Measurements from ENCODE around the gene PIR. TPM values are rescaled to one million over a fixed set of nuclear protein-coding genes. Genes with fewer than 3 reads are reported as not detected.

The PIR gene
- total and polyA plus RNA-seq, 2 donors (not counting 3 experiments of a cell fraction or from before 2014, with no cell fraction given), result 89.0 to 108 TPM

- Histone ChIP-seq H3K36me3 (ENCODE audit: control insufficient read depth in 2 of 2, extremely low read depth in 1 of 2, insufficient read depth in 2 of 2, low read length in 2 of 2) (peaks cover 0 to 5% of the 10 kb centered on the region in 2 experiments), H3K79me2 (ENCODE audit: control insufficient read depth, insufficient read depth, low read length) (peaks cover 27% of the 10 kb centered on the region), H2AFZ (ENCODE audit: low read depth, low read length) (no peak overlapping the region), H4K20me1 (replicated peaks; ENCODE audit: control insufficient read depth, extremely low read depth, insufficient read depth, low read length) (no peaks in the 10 kb centered on the region), H3K4me2 (ENCODE audit: insufficient read depth, low read length) (no peak overlapping the region), H3K4me3 (replicated peaks in 1 of 3; ENCODE audit: insufficient read depth in 1 of 3, low read depth in 1 of 3, low read length in 3 of 3) (no peak overlapping the region), H3K27ac (ENCODE audit: insufficient read depth, low read depth, low read length) (peak overlapping the region; percentile 7), H3K9me3 (replicated peaks; ENCODE audit: control insufficient read depth, insufficient read depth, low read length) (no peaks in the 10 kb centered on the region), H3K4me1 (ENCODE audit: control insufficient read depth, extremely low read depth, insufficient read depth, low read length) (peaks cover 19% of the 10 kb centered on the region), H3K27me3 (ENCODE audit: control insufficient read depth in 2 of 2, insufficient read depth in 2 of 2, low read length in 2 of 2) (no peaks in the 10 kb centered on the region), H3K9ac (replicated peaks; ENCODE audit: extremely low read depth, insufficient read depth, low read length) (no peak overlapping the region), H3K9me1 (replicated peaks; ENCODE audit: control insufficient read depth, extremely low read depth, insufficient read depth, low read length) (no peaks in the 10 kb centered on the region)
- dilution Hi-C loops (cut with MboI; ENCODE audit: extremely low pct_ligation_motif_present, low sequenced_read_pairs) (no loop called here), intact Hi-C loops (cut with micrococcal nuclease) (loop anchor here (5.0 kb wide), 1 partner anchor 178 kb away; no protein-coding TSS in a partner anchor)
- ChIA-PET CTCF (no interaction called here), POLR2A (no interaction called here)
- FAIRE-seq (no peak), DNase-seq (ENCODE audit: low read depth, low spot score) (no peak)
- BruUV-seq (replicated peaks), result no TSS peak
- TF ChIP-seq POLR2AphosphoS5 (IDR thresholded peaks at IDR 0.05; ENCODE audit: insufficient read depth, low read depth, low read length) (no peak), EZH2 (IDR thresholded peaks at IDR 0.05; ENCODE audit: borderline replicate concordance, low read depth, low read length, severe bottlenecking) (no peak), FOS (IDR thresholded peaks at IDR 0.05; ENCODE audit: borderline replicate concordance, insufficient read depth, low read length) (no peak), GATA2 (IDR thresholded peaks at IDR 0.05; ENCODE audit: insufficient read depth, insufficient read length, low read depth, low read length) (no peak), MYC (IDR thresholded peaks at IDR 0.05; ENCODE audit: low read depth, low read length) (no peak), JUN (IDR thresholded peaks at IDR 0.05; ENCODE audit: borderline replicate concordance, insufficient read depth, insufficient read length, low read depth) (no peak), POLR2A (IDR thresholded peaks at IDR 0.05; ENCODE audit: low read depth, low read length) (no peak)
- TF ChIP-seq, protein P1, sequence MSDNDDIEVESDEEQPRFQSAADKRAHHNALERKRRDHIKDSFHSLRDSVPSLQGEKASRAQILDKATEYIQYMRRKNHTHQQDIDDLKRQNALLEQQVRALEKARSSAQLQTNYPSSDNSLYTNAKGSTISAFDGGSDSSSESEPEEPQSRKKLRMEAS (IDR thresholded peaks at IDR 0.05; ENCODE audit: insufficient read depth, insufficient read length), result no peak
Measured at GRCh38 chrX:15474028-15474427, 19.1 kb downstream of the PIR start.

- intact Hi-C loops (cut with micrococcal nuclease), result loop anchor here (5.0 kb wide), 1 partner anchor 180 kb away; no protein-coding TSS in a partner anchor
- TF ChIP-seq FOS (IDR thresholded peaks at IDR 0.05; ENCODE audit: borderline replicate concordance, insufficient read depth, low read length) (no peak), MYC (IDR thresholded peaks at IDR 0.05; ENCODE audit: low read depth, low read length) (no peak), EZH2 (IDR thresholded peaks at IDR 0.05; ENCODE audit: borderline replicate concordance, low read depth, low read length, severe bottlenecking) (no peak), JUN (IDR thresholded peaks at IDR 0.05; ENCODE audit: borderline replicate concordance, insufficient read depth, insufficient read length, low read depth) (no peak), GATA2 (IDR thresholded peaks at IDR 0.05; ENCODE audit: insufficient read depth, insufficient read length, low read depth, low read length) (no peak), POLR2A (IDR thresholded peaks at IDR 0.05; ENCODE audit: low read depth, low read length) (no peak), POLR2AphosphoS5 (IDR thresholded peaks at IDR 0.05; ENCODE audit: insufficient read depth, low read depth, low read length) (no peak)
- TF ChIP-seq, protein P2, sequence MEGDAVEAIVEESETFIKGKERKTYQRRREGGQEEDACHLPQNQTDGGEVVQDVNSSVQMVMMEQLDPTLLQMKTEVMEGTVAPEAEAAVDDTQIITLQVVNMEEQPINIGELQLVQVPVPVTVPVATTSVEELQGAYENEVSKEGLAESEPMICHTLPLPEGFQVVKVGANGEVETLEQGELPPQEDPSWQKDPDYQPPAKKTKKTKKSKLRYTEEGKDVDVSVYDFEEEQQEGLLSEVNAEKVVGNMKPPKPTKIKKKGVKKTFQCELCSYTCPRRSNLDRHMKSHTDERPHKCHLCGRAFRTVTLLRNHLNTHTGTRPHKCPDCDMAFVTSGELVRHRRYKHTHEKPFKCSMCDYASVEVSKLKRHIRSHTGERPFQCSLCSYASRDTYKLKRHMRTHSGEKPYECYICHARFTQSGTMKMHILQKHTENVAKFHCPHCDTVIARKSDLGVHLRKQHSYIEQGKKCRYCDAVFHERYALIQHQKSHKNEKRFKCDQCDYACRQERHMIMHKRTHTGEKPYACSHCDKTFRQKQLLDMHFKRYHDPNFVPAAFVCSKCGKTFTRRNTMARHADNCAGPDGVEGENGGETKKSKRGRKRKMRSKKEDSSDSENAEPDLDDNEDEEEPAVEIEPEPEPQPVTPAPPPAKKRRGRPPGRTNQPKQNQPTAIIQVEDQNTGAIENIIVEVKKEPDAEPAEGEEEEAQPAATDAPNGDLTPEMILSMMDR (IDR thresholded peaks at IDR 0.05; ENCODE audit: extremely low read depth in 1 of 2, insufficient read depth in 1 of 2, low read depth in 1 of 2, low read length in 2 of 2), result no peak
- TF ChIP-seq, protein P1 (IDR thresholded peaks at IDR 0.05; ENCODE audit: insufficient read depth, insufficient read length), result no peak
- no peak for FAIRE-seq
Measured at GRCh38 chrX:15472531-15472930, 20.6 kb downstream of the PIR start.

More at GRCh38 chrX:15472531-15472930, 20.6 kb downstream of the PIR start:
- no peak for DNase-seq (ENCODE audit: low read depth, low spot score)
- dilution Hi-C loops (cut with MboI; ENCODE audit: extremely low pct_ligation_motif_present, low sequenced_read_pairs), result no loop called here
- H2AFZ ChIP-seq (ENCODE audit: low read depth, low read length), result no peak overlapping the region
- peaks cover 19% of the 10 kb centered on the region for H3K4me1 ChIP-seq (ENCODE audit: control insufficient read depth, extremely low read depth, insufficient read depth, low read length)
- no peaks in the 10 kb centered on the region for H3K9me1 ChIP-seq (replicated peaks; ENCODE audit: control insufficient read depth, extremely low read depth, insufficient read depth, low read length)
- H4K20me1 ChIP-seq (replicated peaks; ENCODE audit: control insufficient read depth, extremely low read depth, insufficient read depth, low read length), result no peaks in the 10 kb centered on the region
- H3K9ac ChIP-seq (replicated peaks; ENCODE audit: extremely low read depth, insufficient read depth, low read length), result no peak overlapping the region
- no peak overlapping the region for H3K4me2 ChIP-seq (ENCODE audit: insufficient read depth, low read length)
- no peak overlapping the region for H3K4me3 ChIP-seq (replicated peaks in 1 of 3; ENCODE audit: insufficient read depth in 1 of 3, low read depth in 1 of 3, low read length in 3 of 3)
- peaks cover 28% of the 10 kb centered on the region for H3K79me2 ChIP-seq (ENCODE audit: control insufficient read depth, insufficient read depth, low read length)
- no peaks in the 10 kb centered on the region for H3K9me3 ChIP-seq (replicated peaks; ENCODE audit: control insufficient read depth, insufficient read depth, low read length)
- POLR2A ChIA-PET, result no interaction called here
- peaks cover 0 to 3% of the 10 kb centered on the region in 2 experiments for H3K36me3 ChIP-seq (ENCODE audit: control insufficient read depth in 2 of 2, extremely low read depth in 1 of 2, insufficient read depth in 2 of 2, low read length in 2 of 2)
- no TSS peak for BruUV-seq (replicated peaks)
- H3K27ac ChIP-seq (ENCODE audit: insufficient read depth, low read depth, low read length), result no peak overlapping the region
- CTCF ChIA-PET, result no interaction called here
- no peaks in the 10 kb centered on the region for H3K27me3 ChIP-seq (ENCODE audit: control insufficient read depth in 2 of 2, insufficient read depth in 2 of 2, low read length in 2 of 2)
